MM.1S (cell line): ENCODE data around the gene FCGBP.

Source experiments
- DNase-seq: peaks from one replicate; pipeline ENCODE4 v3.0.0-alpha.2; 2015
- H2AFZ ChIP-seq: fragments of 300-600 bp; sonication (generic); 2 replicates; pipeline ENCODE4 v1.6.0; 2016; ENCODE audit warnings: antibody characterized with exemption, low read length
- H3F3A ChIP-seq: fragments of 300-600 bp; sonication (generic); 2 replicates; pipeline ENCODE4 v1.6.1; 2016; ENCODE audit warnings: mild to moderate bottlenecking, antibody characterized with exemption, low read length, moderate library complexity, mixed read lengths; ENCODE audit not compliant: insufficient read depth
- H3K27ac ChIP-seq: fragments of 300-600 bp; sonication (generic); 2 replicates; pipeline ENCODE4 v1.5.1; 2016; ENCODE audit warnings: mild to moderate bottlenecking, low read length
- H3K27me3 ChIP-seq: fragments of 300-600 bp; sonication (generic); replicated peaks from 2 replicates; pipeline ENCODE4 v1.6.0; 2016; ENCODE audit warnings: low read length; ENCODE audit not compliant: insufficient read depth
- H3K36me3 ChIP-seq: fragments of 300-600 bp; sonication (generic); replicated peaks from 2 replicates; pipeline ENCODE4 v1.6.1; 2016; ENCODE audit warnings: mild to moderate bottlenecking, low read length, mixed read lengths; ENCODE audit not compliant: insufficient read depth
- H3K4me1 ChIP-seq: fragments of 300-600 bp; sonication (generic); 2 replicates; pipeline ENCODE4 v1.6.1; 2016; ENCODE audit warnings: low read length, mixed read lengths
- H3K4me2 ChIP-seq: fragments of 300-600 bp; sonication (generic); 2 replicates; pipeline ENCODE4 v1.6.0; 2016; ENCODE audit warnings: low read depth, low read length
- H3K4me3 ChIP-seq: fragments of 300-600 bp; sonication (generic); 2 replicates; pipeline ENCODE4 v1.5.1; 2016; ENCODE audit warnings: low read length, mixed read lengths
- H3K79me2 ChIP-seq: fragments of 300-600 bp; sonication (generic); 2 replicates; pipeline ENCODE4 v1.6.1; 2016; ENCODE audit warnings: mixed run types, low read length, mixed read lengths
- H3K9ac ChIP-seq: fragments of 300-600 bp; sonication (generic); 2 replicates; pipeline ENCODE4 v1.6.1; 2016; ENCODE audit warnings: low read length, mixed read lengths
- H3K9me2 ChIP-seq: fragments of 300-600 bp; sonication (generic); replicated peaks from 2 replicates; pipeline ENCODE4 v1.6.1; 2016; ENCODE audit warnings: mild to moderate bottlenecking, low read length, mixed read lengths; ENCODE audit not compliant: insufficient read depth
- H3K9me3 ChIP-seq: fragments of 300-600 bp; sonication (generic); replicated peaks from 2 replicates; pipeline ENCODE4 v1.6.1; 2016; ENCODE audit warnings: mild to moderate bottlenecking, low read length, mixed read lengths; ENCODE audit not compliant: insufficient read depth
- H4K20me1 ChIP-seq: fragments of 300-600 bp; sonication (generic); 2 replicates; pipeline ENCODE4 v1.6.1; 2016; ENCODE audit warnings: mild to moderate bottlenecking, low read length, moderate library complexity, mixed read lengths; ENCODE audit not compliant: insufficient read depth
- CTCF ChIP-seq: fragments of 300-600 bp; sonication (generic); IDR thresholded peaks from 2 replicates; pipeline ENCODE4 v1.5.1; 2016; ENCODE audit warnings: antibody characterized with exemption, low read length, mixed read lengths
- EZH2 ChIP-seq: fragments of 300-600 bp; sonication (generic); optimal IDR thresholded peaks from 2 replicates; pipeline ENCODE3; 2017; ENCODE audit warnings: low read depth, mild to moderate bottlenecking, antibody characterized with exemption, low read length, mixed read lengths
- EZH2phosphoT487 ChIP-seq: fragments of 300-600 bp; sonication (generic); IDR thresholded peaks from 2 replicates; pipeline ENCODE4 v1.6.1; 2018; ENCODE audit warnings: antibody characterized with exemption, low read length

The FCGBP gene

DNA sequence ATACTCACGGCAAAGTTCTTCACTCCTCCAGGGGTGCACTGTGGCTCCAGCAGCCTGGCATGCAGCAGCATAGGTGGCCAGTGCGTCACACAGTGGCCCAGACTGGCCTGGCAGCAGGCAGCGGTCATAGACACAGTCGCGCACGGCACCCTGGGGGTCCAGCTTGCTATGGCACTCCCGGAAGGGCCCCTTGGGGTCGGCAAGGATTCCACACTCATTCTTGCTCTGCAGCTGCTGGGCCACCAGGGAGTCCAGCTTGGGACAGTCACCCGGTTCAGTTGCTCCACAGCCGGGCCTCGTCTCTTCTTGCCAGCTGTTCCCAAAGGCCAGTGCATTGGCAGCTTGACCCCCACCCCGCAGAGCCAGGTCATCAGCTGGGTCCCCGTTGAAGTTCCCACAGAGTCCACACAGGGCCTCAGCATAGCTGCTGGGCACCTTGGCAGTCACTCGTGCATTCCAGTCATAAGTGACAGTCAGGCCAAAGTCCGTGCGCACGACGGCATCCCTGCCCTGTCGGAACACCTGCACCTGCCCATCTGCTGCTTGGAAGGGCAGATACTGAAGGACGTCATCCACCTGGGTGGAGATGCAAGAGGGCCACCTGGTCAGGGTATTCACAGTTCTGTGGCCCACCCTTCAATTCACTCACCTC is 20.6 kb downstream of the FCGBP start:
- no peak overlapping the region for H3K9ac ChIP-seq
- H3K27me3 ChIP-seq: no peaks in the 10 kb centered on the region
- no peaks in the 10 kb centered on the region for H3K36me3 ChIP-seq
- H3K4me1 ChIP-seq: no peaks in the 10 kb centered on the region
- H4K20me1 ChIP-seq: no peaks in the 10 kb centered on the region
- DNase-seq: no peak
- no peaks in the 10 kb centered on the region for H3F3A ChIP-seq
- H3K4me3 ChIP-seq: no peak overlapping the region
- no peak overlapping the region for H2AFZ ChIP-seq
- H3K9me2 ChIP-seq: no peaks in the 10 kb centered on the region
- TF ChIP-seq EZH2phosphoT487 (no peak), EZH2 (no peak), CTCF (no peak)
- no peaks in the 10 kb centered on the region for H3K9me3 ChIP-seq
- H3K4me2 ChIP-seq: no peak overlapping the region
- no peak overlapping the region for H3K27ac ChIP-seq
- H3K79me2 ChIP-seq: no peaks in the 10 kb centered on the region

GRCh38 chr19:39908803-39909202 is 25.6 kb downstream of the FCGBP start:
- no peaks in the 10 kb centered on the region for H4K20me1 ChIP-seq

DNA sequence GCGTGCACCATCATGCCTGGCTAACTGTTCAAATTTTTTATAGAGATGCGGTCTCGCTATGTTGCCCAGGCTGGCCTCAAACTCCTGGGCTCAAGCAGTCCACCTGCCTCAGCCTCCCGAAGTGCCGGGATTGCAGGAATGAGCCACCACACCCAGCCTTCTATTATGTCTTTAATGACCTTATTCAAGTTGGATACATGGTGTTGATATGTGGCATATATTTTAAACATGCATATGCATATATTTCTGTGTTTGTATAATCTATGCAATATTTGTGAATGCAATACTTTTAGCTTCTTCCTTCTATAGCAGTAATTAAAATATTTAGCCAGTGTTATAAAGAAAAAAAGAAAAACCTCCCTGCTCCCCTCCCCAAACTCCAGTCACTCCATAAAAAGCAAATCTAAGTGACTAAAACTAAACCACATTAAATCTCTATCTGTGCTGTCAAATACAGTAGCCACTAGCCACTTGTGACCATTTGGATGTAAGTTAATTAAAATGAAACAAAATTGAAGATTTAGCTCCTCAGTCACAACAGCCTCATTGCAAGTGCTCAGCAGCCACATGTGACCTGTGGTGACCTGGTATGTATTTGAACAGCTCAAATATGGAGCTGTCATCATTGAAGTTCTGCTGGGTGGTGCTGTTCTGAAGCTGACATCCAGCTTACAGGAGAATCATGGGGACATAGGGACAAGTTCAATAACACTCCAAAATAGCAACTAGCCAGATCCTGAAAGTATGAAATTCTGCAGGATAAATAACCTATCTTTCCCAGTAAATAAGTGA is 27.4 kb downstream of the FCGBP start:
- H3K9me2 ChIP-seq: no peaks in the 10 kb centered on the region
- H4K20me1 ChIP-seq: no peaks in the 10 kb centered on the region
- no peak overlapping the region for H3K4me2 ChIP-seq
- no peaks in the 10 kb centered on the region for H3K27me3 ChIP-seq
- H2AFZ ChIP-seq: no peak overlapping the region
- no peaks in the 10 kb centered on the region for H3F3A ChIP-seq
- H3K27ac ChIP-seq: no peak overlapping the region
- H3K4me3 ChIP-seq: no peak overlapping the region
- H3K9ac ChIP-seq: no peak overlapping the region
- no peaks in the 10 kb centered on the region for H3K79me2 ChIP-seq
- no peaks in the 10 kb centered on the region for H3K9me3 ChIP-seq
- TF ChIP-seq EZH2 (no peak), EZH2phosphoT487 (no peak), CTCF (no peak)
- no peak for DNase-seq
- H3K4me1 ChIP-seq: no peaks in the 10 kb centered on the region
- H3K36me3 ChIP-seq: no peaks in the 10 kb centered on the region

More at GRCh38 chr19:39908803-39909202, 25.6 kb downstream of the FCGBP start:
- H3K4me1 ChIP-seq: no peaks in the 10 kb centered on the region
- no peaks in the 10 kb centered on the region for H3K27me3 ChIP-seq
- H3K79me2 ChIP-seq: no peaks in the 10 kb centered on the region
- H3F3A ChIP-seq: no peaks in the 10 kb centered on the region
- TF ChIP-seq EZH2phosphoT487 (no peak), CTCF (no peak), EZH2 (no peak)
- no peak overlapping the region for H3K27ac ChIP-seq
- no peak for DNase-seq
- no peaks in the 10 kb centered on the region for H3K36me3 ChIP-seq
- H3K4me3 ChIP-seq: no peak overlapping the region
- H3K9ac ChIP-seq: no peak overlapping the region
- no peaks in the 10 kb centered on the region for H3K9me2 ChIP-seq
- H2AFZ ChIP-seq: no peak overlapping the region
- H3K4me2 ChIP-seq: no peak overlapping the region
- no peaks in the 10 kb centered on the region for H3K9me3 ChIP-seq
